Measurements from ENCODE around the gene UBE2K.

DNA sequence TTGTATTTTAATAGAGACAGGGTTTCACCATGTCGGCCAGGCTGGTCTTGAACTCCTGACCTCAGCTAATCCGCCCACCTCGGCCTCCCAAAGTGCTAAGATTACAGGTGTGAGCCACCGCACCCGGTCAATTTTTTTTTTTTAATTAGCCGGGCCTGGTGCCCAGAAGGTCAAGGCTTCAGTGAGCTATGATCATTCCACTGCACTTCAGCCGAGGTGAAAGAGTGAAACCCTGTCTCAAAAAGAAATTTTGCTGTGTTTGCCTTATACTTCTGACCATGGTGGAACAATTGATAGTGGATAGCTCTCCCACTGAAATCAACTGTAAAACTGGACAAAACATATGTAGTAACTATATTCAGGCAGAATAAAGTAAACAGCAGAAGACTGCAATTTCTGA, 35.3 kb upstream of the UBE2K start:
- TF ChIP-seq EZH2 (IDR thresholded peaks at IDR 0.05; ENCODE audit: insufficient read depth, poor library complexity, severe bottlenecking), result no peak
- TF ChIP-seq EZH2phosphoT487 (IDR thresholded peaks at IDR 0.05; ENCODE audit: insufficient read depth, low read depth), result no peak
